Measurements from ENCODE around the gene WDFY3.

DNA sequence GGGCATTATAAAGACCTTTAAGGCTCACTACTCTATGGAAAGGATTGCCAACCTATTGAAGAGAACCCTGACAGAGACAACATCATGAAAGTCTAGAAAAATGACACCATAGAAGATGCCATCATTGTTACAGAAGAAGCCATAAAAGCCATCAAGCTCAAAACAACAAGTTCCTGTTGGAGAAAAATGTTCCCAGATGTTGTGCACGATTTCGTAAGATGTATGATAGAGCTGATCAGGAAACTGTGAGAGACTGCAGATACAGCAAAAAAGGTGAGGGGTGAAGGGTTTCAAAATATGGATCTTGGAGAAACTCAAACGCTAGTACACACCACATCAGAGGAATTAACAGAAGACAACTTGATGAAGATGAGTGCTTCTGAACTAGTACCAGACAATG, 53.3 kb downstream of the WDFY3 start:
- TF ChIP-seq, protein P1, sequence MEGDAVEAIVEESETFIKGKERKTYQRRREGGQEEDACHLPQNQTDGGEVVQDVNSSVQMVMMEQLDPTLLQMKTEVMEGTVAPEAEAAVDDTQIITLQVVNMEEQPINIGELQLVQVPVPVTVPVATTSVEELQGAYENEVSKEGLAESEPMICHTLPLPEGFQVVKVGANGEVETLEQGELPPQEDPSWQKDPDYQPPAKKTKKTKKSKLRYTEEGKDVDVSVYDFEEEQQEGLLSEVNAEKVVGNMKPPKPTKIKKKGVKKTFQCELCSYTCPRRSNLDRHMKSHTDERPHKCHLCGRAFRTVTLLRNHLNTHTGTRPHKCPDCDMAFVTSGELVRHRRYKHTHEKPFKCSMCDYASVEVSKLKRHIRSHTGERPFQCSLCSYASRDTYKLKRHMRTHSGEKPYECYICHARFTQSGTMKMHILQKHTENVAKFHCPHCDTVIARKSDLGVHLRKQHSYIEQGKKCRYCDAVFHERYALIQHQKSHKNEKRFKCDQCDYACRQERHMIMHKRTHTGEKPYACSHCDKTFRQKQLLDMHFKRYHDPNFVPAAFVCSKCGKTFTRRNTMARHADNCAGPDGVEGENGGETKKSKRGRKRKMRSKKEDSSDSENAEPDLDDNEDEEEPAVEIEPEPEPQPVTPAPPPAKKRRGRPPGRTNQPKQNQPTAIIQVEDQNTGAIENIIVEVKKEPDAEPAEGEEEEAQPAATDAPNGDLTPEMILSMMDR (IDR thresholded peaks at IDR 0.05): no peak
- TF ChIP-seq POLR2A (IDR thresholded peaks at IDR 0.05) (no peak), EP300 (IDR thresholded peaks at IDR 0.05) (no peak), POLR2AphosphoS5 (IDR thresholded peaks at IDR 0.05) (no peak)

All from suprapubic skin (tissue), 4 donors.